ENCODE measurements around the gene TTLL11.
"Not testable (repeated sequence)": the region's sequence is repeated elsewhere in the genome, so short reads cannot be mapped to it uniquely, and the experiment has no call there.

Gene TTLL11

DNA sequence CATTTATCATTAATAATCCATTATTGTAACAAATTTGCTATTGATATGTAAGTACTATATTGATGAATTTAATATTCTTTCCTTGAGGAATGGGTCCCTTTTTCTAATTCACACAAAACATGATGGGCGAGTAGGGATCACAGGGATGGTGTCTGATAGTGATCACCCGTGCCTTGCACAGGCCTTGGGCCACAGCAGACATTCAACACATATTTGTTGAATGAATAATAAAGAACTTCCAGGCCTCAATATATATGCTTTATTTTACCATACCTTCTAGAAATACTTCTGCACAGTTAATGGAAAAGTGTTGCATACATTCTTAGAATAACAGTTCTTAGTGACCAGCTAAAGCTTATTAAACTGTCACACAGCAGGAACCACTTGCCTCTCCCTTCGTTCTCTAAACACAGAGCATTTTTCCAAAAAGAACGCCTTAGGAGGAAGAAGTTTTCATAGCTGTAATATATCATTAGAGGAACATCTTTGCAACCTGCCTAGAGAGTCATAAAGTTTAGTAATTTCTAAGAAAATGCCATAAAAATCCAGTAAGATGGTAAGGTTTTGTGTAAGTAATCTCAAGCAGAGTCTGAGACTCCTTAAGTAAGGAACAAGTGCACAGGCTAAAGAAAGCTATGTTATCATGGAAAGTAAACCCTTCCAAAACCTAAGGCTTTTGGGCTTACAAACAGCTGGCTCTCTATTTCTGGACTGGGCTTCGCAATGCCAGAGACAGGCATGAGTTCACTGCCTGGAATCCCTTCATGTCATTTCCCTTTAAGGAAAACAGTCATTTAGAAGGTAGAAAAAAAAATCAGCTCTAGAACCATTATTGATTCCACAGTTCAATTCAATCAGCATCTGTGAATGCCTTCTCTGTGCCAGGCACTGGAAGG lies 17.7 kb downstream of the TTLL11 start:
- no peak for DNase-seq

DNA sequence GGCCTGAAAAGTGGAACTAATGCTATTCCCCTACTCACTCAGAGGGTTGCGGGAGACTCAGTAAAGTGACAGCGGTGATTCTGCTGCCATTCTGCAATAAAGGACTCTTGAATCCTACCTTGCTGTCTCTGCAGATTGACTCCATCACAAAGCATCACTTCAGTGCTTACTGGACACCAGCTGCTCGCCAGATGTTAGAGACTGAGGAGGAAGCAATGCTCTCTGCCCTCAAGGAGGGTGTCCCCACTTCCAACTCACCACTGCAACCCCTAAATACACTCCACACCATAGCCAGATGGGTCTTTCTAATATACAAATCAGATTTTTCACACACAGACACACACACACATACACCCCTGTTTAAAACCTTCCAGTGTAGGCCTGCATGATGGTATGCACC lies 21.4 kb downstream of the TTLL11 start:
- DNase-seq: no peak

DNA sequence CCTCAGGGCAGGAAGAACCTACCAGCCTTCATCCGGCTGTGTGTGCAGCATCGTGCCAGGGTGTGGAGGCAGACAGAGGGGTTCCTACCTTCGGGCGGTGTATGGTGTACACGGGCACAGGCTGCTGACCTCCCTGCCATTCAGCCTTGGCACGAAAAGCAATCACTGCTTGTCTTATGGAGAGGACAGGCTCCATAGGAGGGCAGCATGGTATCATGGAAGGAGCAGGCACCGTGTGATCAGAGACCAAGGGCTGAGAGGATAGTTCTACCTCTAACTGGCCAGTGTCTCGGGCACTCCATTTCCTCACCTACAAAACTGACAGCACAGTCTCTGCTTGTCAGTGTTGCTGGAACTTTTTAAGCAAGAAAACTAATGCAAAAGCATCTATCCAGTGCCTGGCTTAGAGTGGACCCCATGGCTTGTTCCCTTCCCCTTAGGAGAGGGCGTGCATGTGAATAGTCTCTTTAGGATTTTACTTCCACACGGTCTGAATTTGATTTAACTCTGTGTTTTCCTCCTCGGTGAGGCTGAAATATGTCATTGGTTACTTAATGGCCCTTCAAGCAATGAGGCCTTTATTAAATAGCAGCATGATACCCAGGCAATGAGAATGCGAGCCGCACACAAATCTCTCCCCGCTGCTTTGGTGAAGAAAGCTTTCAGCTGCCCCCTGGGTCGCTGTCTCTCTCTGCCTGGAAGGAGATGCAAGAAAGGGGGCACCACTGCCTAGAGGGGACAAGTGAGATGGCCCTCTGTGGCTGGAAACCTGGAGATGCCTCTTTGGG lies 22.2 kb downstream of the TTLL11 start:
- DNase-seq: no peak

DNA sequence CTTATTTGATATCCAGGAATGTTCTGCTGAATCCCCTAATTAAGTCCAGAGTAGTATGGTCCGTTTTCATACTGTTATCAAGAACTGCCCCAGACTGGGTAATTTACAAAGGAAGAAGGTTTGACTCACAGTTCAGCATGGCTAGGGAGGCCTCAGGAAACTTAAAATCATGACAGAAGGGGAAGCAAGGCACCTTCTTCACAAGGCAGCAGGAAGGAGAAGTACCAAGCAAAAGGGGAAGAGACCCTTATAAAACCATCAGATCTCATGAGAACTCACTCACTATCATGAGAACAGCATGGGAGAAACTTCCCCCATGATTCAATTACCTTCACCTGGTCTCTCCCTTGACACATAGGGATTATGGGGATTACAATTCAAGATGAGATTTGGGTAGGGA lies 26.4 kb downstream of the TTLL11 start:
- DNase-seq: not testable (repeated sequence)

DNA sequence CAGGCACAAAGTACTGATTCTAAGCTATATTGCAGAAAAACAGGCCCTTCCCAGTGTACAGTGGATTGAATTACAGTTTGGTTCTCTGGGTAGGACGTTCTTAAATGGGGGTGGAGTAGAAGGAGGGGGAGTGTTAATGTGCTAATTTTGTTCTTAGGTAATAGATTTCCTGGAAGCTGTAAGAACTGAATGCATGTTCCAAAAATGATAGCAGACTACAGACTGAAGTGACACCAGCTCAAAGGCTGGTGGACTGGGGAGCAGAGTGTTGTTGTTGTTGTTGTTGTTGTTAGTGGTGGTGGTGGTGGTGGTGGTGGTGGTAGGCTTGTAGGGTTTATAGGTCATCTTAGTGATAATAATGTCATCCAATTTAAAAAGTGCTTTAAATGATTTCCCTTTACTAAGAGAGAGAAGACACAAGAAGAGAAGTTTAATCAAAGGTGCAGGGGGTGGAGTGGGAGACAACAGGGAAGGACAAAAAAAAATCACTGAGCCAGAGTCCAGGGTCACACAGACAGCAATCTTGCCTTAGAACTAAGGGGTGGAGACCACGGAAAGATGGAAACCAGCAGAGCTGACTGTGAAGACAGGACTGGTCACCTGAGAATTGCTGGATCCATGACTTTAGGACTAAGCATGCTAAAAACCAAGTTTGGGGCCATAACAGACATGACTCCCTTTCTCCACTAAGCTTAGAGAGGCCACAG lies 27.0 kb downstream of the TTLL11 start:
- DNase-seq: no peak

DNA sequence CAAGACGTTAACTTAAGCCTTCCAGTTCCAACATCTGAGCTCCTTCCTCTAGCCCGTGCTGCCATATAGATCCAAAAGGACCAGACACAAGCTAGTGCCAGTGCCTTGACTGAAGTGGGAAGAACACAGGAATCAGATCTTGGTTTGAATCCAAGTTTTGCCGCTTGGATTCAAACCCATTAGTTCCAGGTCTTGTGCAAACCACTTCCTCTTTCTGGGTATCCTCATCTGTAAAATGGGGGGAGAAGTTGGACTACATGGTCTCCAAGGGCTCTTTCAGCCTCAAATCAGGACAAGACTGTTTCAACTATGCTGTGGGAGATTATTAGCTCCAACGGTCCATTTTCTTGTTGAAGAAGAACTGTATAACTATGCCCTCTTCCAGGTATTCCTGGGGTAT lies 32.6 kb downstream of the TTLL11 start:
- DNase-seq: no peak

DNA sequence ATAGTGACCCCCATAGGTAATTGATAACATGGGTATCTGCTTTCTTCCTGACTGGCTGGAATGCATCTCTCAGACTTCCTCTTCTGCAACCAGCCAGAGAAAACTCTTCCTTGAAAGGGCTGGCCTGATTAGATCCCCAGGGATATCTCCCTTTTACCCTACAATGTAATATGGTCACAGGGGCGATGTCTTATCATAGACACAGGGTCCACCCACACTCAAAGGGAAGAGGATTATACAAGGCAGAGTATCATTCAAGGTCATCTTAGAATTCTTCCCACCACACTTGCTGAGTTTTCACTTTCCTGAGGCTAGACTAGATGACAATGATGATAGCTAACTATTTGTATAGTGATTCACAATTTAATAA lies 33.2 kb downstream of the TTLL11 start:
- DNase-seq: no peak

DNA sequence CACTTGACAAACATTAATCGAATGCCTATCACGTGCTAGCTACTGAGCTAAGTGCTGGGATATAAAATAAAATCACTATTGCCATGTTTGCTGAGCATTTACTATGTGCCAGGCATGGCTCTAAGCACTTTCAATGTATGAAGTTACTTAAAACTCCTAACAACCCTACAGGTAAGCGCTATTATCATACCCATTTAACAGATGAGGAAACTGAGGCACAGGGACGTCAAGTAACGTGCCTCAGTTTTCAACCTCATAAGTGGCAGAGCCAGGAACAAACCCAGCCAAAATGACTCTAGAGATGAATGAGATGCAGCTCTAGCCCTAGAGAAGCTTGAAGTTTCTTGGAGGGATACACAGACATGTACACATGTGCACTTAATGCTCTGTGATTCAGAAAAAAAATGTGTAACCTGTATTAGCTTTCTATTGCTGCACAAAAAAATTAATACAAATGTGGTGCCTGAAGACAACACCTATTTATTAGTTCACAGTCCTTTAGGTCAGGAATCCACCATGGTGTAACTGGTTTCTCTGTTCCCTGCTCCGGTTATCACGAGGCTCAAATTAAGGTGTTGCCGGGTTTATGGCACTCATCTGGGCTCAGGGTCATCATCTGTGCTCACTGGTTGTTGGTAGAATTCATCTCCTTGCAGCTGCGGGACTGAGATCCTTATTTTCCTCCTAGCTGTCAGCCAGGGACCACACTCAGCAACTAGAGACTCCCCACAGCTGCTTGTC lies 33.7 kb downstream of the TTLL11 start:
- no peak for DNase-seq

DNA sequence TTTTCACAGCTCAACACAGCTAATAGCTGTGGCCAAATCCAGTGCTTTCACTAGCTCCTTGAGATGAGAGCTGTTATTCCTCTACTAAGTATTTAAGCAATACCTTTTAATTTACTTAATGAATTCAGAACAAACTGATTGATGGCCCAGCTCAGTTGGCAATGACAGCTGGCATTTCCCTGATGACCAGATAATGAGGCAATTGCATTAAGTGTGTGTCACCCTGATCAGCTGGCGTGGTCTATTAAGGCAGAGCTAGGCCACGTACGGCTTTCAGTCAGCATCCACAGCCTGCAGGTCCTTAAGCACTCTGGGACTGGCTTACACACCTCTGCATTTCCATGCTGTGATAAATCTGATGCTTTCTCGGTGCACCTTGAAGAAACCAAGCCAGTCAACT lies 34.4 kb downstream of the TTLL11 start:
- DNase-seq: no peak

DNA sequence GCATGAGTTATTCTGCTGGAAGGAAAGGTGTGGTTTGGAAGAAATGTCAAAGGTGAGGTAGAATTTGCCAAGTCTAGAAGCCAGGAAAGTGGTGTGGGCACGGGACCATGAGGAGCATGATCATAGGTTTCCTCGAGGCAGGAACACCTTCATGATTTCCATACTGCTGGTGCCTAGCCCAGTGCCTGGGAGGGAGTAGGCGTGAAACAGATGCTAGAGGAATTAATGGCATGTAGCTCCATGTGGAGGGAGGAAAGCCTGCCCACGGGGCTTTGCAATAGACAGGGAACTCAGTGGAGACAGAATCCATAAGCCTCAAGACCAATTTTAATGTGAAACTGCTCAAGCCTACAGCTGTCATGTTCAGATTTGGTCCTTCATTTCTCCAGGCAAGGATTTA lies 35.1 kb downstream of the TTLL11 start:
- no peak for DNase-seq

DNA sequence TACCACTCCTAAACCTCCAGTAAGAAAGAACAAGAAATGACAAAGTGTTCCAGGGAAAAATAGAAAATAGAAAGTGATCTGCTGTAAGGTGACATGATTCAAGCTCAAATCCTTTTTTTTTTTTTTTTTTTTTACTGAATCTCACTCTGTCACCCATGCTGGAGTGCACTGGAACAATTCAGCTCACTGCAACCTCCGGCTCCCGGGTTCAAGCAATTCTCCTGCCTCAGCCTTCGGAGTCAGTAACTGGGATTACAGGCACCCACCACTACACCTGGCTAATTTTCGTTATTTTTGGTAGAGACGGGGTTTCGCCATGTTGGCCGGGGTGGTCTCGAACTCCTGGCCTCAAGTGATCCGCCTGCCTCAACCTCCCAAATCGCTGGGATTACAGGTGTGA lies 35.9 kb downstream of the TTLL11 start:
- no peak for DNase-seq

DNA sequence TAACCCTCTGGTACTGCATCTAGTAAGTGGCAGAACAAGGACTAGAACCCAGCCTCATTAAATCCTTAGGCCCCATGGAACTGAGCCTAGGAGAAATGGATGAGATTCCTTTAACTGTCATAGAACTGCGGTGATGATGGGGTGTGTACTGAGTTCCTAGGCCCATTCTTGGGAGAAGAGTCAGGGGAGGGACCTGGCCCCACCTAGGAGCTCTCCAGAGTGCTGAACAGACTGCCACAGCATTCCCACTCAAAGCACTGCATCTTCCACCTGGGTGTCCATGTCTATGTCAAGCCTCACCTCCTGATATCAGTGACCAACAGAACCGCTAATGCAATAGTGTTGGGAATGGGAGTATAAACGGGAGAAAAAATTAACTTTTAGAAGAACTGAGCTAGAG lies 36.6 kb downstream of the TTLL11 start:
- no peak for DNase-seq

DNA sequence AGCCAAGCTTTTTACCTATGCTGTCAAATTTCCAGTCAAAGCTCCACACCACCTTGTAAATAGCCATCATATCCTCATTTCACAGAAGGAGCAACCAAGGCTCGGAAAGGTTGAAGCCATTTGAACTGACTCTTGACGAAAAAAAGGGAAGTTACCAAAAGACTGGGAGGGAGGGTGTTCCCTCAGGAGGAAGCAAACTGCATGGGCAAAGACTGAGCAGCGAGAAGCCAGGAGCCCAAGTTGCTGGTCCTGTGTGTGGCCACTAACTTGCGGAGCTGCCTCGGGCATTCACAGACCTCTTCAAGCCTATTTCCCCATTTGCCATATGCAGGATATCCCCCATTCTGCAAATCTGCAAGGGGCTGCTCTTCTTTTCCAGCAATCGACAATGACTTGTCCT lies 37.4 kb downstream of the TTLL11 start:
- DNase-seq: no peak

DNA sequence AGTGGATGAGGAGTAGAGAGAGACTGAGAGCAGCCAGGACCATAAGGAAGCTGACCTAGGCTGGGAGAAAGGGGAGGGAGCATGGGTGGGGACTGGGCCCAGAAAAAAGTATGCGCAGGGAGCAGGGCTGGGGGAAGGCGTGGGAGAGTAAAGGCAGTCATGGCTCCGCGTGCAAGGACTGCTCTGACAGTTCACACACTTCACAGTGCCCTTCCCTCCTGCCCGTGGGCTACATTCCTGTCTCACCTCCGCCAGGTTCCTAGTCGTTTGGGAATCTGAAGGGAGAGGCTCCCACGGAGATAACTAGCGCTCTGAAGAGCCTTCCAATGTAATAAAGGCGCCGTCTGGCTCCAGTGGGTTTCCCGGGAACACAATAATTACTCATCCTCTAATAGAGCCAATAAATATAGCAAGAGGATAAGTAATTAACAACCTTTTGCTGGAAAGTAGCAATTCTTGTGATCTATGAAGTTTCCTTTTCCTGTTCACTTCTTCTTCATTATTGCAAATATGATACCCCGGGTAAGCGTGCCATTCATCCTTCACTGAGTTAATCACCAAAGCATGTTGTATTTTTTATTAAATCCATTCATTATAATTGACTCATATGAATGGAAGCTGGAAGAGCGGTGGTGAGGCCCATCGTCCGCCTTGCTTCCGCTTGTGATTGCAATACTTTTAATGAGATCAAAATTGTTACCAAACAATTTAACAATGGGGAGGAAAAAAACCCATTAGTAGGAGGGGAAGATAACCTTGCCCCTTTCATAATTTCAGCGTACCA lies 39.3 kb downstream of the TTLL11 start:
- DNase-seq: no peak

DNA sequence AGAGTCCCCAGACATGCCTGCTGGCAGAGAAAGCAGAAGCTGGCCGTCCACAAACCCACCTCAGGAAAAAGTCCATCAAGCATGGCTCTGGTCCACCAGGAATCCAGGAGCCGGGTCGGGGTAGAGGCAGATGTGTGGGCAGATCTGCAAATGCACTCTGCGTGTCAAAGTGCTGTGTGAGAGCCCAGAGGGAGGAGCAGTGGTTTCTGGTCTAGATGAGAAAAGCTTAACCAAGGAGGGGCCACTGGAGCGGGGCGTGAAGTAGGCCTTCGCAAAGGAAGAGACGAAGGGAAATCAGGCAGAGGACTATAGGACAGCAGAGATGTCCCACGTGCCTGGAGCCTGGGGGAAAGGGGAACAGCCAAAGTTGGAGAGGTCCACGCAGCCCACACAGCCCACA lies 40.0 kb downstream of the TTLL11 start:
- DNase-seq: no peak

DNA sequence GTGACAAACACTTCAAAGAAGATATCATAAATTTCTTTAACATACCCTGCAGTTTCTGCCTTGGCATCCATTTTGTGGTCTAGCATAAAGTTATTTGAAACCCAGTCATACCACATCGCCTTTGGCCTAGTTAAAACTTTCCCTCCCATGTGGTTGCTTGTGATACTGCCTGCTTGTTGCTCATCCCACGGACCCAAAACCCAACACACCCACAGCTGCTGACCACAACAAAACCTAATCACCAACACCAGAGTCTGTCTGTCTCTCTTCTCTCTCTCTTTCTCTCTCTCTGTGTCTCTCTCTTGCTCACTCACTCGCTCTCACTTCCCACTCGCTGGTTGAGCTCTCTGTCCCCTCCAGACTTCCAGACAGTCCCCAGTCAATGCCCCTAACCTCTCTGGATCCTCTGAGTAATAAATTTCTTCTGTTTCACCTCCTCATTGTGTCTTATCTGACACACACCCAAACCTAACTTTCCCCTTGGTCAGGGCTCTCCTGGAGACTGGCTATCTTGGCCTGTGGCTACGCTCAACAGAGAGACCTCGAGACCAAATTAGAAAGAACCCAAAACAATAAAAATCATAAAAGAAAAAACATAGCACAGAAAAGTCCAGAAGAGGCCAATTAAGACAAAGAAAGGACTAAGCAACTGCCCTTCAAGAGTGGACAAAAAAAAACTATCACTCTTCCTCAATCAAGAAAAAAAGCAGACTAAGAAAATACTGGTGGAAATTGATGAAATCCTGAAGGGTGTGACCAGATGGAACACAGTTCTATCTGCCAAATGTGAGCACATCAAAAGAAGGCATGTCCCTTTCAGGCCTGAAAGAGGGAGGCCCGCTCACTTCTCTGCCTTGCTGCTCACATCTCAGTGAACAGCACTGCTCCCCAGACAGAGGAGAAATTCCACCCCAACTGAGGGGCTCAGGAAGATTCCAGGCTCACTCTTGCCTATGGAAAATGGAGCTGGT lies 41.5 kb downstream of the TTLL11 start:
- no peak for DNase-seq

DNA sequence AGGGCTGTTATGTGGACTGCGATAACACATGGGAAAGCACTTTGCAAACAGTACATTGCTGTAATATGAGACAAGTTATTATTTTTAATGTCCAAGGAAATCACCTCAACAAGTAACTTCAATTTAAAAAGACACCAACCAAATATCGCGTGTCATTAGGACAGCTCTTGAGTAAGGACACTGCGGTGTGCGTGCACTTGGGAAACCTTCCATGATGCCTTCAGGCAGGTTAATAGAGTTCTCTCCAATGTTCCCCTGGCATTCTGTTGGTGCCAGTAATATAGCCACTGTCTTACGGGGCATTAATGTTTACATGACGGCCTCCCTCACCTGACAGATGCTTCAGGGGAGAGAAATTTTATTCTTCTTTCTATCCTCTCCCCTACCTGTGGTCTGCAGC lies 42.9 kb downstream of the TTLL11 start:
- no peak for DNase-seq

DNA sequence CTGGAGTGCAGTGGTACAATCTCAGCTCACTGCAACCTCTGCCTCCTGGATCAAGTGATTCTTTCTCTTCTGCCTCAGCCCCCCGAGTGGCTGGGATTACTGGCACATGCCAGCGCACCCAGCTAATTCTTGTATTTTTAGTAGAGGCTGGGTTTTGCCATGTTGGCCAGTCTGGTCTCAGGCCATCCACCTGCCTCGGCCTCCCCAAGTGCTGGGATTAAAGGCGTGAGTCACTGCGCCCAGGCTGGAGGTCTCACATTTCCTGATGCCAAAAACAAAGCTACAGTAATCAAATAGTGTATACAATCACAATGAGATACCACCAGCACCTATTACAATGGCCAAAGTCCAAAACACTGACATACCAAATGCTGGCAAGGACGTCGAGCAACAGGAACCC lies 51.1 kb downstream of the TTLL11 start:
- DNase-seq: no peak

DNA sequence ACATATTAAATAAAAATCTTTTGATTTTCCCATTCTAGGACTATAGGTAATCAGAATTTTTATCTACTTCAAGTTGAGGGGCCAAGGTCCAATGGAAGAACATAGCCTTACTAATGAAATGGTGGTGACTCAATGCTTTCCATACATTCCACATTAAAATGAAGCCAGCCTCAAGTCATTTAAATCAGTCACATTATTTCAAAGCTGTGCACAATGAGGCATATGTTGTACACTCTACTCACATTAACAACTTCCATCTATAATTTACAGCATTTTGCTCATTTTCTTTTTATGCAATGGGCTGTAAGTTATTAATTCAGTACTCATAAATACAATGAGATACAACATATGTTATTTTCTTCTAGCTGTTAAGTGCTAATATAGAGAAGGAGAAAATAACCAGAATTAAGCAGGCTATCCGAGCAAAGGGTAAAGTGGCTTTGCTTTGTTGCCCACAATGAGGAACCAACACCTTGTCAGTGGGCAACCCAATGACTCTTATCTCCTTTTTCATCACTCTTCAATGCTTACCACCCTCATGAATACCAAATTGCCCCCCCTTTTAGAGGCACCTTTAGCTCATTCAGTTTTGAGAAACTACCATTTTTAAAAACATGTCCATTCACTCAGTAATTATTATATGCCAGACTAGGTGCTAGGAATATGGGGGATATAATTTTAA lies 52.4 kb downstream of the TTLL11 start:
- DNase-seq: no peak

DNA sequence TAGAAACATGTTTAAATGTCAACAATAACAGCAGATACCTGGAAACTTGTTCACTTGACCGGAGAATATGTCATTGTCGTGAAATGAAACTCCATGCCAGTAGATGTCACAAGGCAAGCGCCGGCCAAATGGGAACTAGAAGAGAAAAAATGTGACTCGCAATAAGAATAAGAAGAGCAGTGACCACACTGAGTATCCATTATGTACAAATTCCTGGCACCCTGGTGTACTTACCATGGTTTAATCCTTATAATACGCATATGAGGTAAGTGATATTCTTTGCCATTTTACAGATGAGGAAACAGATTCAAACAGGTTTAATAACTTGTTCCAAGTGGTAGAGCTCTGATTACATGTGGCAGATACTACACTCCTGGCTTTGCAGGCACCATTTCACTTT lies 53.9 kb downstream of the TTLL11 start:
- DNase-seq: no peak

Measured in CD4-positive, alpha-beta T cell treated with Interleukin-6 for 4 hours (primary cell).